ENCODE data around the gene RAF1.

Gene RAF1

DNA sequence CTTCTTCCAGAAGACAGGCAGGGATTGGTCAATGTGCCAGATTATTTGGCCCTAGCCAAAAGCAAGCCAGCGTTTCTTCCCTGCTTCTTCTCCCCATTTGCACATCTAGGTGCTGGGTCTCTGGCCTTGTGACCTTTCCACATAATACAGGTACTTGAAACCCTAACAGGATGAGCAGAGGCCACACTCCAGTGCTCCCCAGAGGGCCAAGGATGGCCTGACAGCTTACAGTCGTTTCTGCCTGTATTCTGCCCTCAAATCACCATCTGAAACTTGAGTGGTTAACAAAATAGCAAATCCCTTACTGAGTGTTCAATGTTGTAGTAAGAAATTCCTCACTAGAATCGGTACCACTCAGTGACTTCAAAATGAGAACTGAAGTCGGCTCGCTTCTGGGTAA, 77.9 kb downstream of the RAF1 start:
- Histone ChIP-seq H3K27me3 (replicated peaks; ENCODE audit: control insufficient read depth, insufficient read depth, low read length) (no peaks in the 10 kb centered on the region), H3K36me3 (ENCODE audit: control insufficient read depth, insufficient read depth, low read length) (peaks cover 46% of the 10 kb centered on the region), H3K4me3 (replicated peaks; ENCODE audit: low read depth, low read length) (no peak overlapping the region)
- TF ChIP-seq, protein P1, sequence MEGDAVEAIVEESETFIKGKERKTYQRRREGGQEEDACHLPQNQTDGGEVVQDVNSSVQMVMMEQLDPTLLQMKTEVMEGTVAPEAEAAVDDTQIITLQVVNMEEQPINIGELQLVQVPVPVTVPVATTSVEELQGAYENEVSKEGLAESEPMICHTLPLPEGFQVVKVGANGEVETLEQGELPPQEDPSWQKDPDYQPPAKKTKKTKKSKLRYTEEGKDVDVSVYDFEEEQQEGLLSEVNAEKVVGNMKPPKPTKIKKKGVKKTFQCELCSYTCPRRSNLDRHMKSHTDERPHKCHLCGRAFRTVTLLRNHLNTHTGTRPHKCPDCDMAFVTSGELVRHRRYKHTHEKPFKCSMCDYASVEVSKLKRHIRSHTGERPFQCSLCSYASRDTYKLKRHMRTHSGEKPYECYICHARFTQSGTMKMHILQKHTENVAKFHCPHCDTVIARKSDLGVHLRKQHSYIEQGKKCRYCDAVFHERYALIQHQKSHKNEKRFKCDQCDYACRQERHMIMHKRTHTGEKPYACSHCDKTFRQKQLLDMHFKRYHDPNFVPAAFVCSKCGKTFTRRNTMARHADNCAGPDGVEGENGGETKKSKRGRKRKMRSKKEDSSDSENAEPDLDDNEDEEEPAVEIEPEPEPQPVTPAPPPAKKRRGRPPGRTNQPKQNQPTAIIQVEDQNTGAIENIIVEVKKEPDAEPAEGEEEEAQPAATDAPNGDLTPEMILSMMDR (IDR thresholded peaks at IDR 0.05; ENCODE audit: insufficient read depth, low read length, poor library complexity, severe bottlenecking), result no peak
- peak; percentile 20 for DNase-seq (ENCODE audit: extremely low read depth, insufficient read length)

DNA sequence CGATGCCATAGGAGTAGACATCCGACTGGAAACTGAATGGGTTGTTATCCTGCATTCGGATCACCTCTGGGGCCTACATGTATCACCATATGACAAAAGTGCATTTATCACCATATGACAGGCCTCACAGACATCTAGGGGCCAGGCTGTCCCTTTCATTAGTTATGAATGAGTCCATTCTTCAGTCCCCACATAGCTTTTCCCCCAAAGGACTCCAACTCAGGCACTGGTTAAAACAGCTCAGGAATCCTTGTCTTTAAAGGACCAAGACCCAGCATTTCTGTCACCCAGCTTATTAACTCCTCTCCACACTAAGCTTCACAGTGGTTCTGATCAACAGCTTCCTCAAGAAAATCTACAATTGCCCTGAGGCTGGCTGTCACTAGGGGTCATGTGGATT, 78.7 kb downstream of the RAF1 start:
- DNase-seq (ENCODE audit: extremely low read depth, insufficient read length), result no peak
- Histone ChIP-seq H3K36me3 (ENCODE audit: control insufficient read depth, insufficient read depth, low read length) (peaks cover 41% of the 10 kb centered on the region), H3K27me3 (replicated peaks; ENCODE audit: control insufficient read depth, insufficient read depth, low read length) (no peaks in the 10 kb centered on the region), H3K4me3 (replicated peaks; ENCODE audit: low read depth, low read length) (no peak overlapping the region)
- TF ChIP-seq, protein P1 (IDR thresholded peaks at IDR 0.05; ENCODE audit: insufficient read depth, low read length, poor library complexity, severe bottlenecking), result no peak

DNA sequence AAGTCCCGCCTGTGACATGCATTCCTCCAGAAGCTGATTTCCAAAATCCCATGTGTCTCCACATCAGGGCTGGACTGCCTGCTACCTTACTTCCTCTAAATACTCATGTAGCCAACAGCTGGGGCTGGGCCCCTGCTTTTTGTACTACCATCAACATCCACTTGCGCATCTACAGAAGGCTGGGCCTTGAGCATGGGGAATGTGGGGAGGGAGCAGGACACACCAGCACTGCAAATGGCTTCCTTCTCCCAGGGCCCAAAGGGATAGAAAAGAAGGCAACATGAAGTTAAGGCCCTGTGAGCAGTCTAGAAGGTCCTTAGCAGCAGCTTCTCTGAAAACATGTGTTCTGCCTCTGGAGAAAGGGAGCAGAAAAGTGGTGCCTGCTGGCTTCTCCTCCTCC, 79.8 kb downstream of the RAF1 start:
- peaks cover 45% of the 10 kb centered on the region for H3K36me3 ChIP-seq (ENCODE audit: control insufficient read depth, insufficient read depth, low read length)
- DNase-seq (ENCODE audit: extremely low read depth, insufficient read length), result no peak
- no peaks in the 10 kb centered on the region for H3K27me3 ChIP-seq (replicated peaks; ENCODE audit: control insufficient read depth, insufficient read depth, low read length)
- no peak overlapping the region for H3K4me3 ChIP-seq (replicated peaks; ENCODE audit: low read depth, low read length)
- TF ChIP-seq, protein P1 (IDR thresholded peaks at IDR 0.05; ENCODE audit: insufficient read depth, low read length, poor library complexity, severe bottlenecking), result no peak

DNA sequence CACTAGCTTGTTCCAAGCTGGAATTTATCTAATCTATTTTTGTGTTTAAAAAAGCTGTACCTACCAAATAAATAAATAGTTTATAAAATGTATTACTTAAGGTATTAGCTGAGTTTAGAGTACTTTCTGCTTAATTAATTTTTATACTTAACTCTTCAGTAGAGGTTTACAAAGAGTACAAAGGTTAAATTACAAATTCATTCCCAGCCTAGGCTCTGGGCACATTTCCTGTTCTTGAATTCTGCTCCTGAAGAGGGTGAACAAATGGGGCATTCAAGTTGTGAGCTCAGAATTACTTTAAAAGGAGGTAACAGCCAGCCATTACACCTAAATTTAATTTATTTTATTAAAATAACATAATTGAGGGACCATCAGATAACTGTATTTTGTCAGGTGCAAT, 80.6 kb downstream of the RAF1 start:
- TF ChIP-seq, protein P1 (IDR thresholded peaks at IDR 0.05; ENCODE audit: insufficient read depth, low read length, poor library complexity, severe bottlenecking), result no peak

DNA sequence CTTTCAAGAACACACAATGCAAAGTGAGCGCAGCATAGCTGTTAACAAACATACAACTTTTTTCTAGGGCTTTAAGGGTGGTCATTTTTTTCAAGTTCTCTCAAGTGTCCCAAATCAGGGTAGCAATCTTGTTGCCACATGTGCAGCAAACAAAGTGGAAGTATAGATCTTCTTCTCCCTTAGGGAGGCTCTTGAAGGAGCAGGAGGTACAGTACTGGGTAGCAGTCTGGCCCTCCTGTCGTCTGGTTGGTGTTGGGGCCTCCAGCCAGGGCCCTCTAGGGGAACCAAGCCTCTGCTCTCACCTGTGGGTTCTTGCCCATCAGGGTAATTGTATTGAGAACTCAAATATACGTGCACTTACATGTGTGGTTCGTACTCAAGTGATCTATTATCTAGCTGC, 81.2 kb downstream of the RAF1 start:
- Histone ChIP-seq H3K4me3 (replicated peaks; ENCODE audit: low read depth, low read length) (no peak overlapping the region), H3K36me3 (ENCODE audit: control insufficient read depth, insufficient read depth, low read length) (peaks cover 39% of the 10 kb centered on the region), H3K27me3 (replicated peaks; ENCODE audit: control insufficient read depth, insufficient read depth, low read length) (no peaks in the 10 kb centered on the region)
- DNase-seq (ENCODE audit: extremely low read depth, insufficient read length), result no peak
- TF ChIP-seq, protein P1 (IDR thresholded peaks at IDR 0.05; ENCODE audit: insufficient read depth, low read length, poor library complexity, severe bottlenecking), result no peak

More for the DNA sequence above, 80.6 kb downstream of the RAF1 start:
- no peak overlapping the region for H3K4me3 ChIP-seq (replicated peaks; ENCODE audit: low read depth, low read length)
- no peak for DNase-seq (ENCODE audit: extremely low read depth, insufficient read length)
- peaks cover 41% of the 10 kb centered on the region for H3K36me3 ChIP-seq (ENCODE audit: control insufficient read depth, insufficient read depth, low read length)
- no peaks in the 10 kb centered on the region for H3K27me3 ChIP-seq (replicated peaks; ENCODE audit: control insufficient read depth, insufficient read depth, low read length)

DNA sequence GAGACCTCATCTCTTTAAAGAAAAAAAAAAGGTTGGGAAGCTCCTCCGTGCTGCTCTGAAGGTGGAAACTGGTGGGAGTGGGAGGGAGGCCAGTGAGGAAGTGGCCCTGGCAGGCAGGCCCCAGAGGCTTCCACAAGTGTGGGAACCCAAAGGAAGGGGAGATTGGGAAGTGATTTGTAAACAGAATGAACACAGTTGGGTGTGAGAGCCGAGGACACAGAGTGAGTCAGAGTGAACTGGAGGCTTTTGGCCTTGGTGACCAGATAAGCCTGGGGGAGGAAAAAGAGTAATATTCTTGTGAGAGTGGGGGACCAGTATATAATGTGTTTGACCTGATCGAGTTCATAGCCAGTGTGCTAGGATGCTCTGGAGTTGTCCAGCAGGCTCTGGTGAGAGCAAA, 84.0 kb downstream of the RAF1 start:
- H3K4me3 ChIP-seq (replicated peaks; ENCODE audit: low read depth, low read length), result no peak overlapping the region
- H3K36me3 ChIP-seq (ENCODE audit: control insufficient read depth, insufficient read depth, low read length), result peaks cover 36% of the 10 kb centered on the region
- no peaks in the 10 kb centered on the region for H3K27me3 ChIP-seq (replicated peaks; ENCODE audit: control insufficient read depth, insufficient read depth, low read length)
- no peak for DNase-seq (ENCODE audit: extremely low read depth, insufficient read length)
- TF ChIP-seq, protein P1 (IDR thresholded peaks at IDR 0.05; ENCODE audit: insufficient read depth, low read length, poor library complexity, severe bottlenecking), result no peak

Measured in GM06990 (cell line).